Thyroid gland (tissue), 4 donors: ENCODE results near the gene LINC01488.

Experiments used
- POLR2A ChIP-seq, 2 donors: fragments of 450-650 bp; IDR thresholded peaks; one replicate each; pipeline ENCODE4 v1.6.1; 2017; ENCODE audit warnings: antibody characterized with exemption in 2 of 2, mild to moderate bottlenecking in 2 of 2, moderate library complexity in 1 of 2
- TF ChIP-seq, protein P1 (sequence below), 6 experiments: fragments of 200-600 bp in 3 of 6; fragments of 450-650 bp in 3 of 6; sonication (generic) in 3 of 6; IDR thresholded peaks; one replicate each; pipeline ENCODE4 v1.5.1; 2016 to 2019; ENCODE audit warnings: antibody characterized with exemption in 6 of 6, mild to moderate bottlenecking in 2 of 6, inconsistent platforms in 1 of 6, moderate library complexity in 1 of 6

DNA sequence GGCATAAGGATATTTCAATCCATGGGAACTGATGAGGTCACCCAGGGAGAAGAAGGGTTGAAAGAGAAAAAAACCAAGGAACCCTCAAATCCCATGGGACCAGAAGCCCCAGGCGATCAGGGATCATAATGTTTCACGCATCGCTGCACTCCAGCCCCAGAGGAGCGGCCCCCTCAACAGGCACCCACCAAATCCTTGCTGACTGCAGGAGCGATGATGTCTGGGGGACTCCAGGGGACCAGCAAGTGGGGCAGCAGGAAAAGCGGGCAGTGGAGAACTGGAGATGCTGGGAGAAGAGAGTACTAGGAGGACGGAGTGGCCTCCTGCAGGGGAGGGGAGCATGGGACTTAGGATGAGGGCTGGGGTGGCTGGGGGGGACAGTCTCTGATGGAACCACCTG lies 47.7 kb upstream of the LINC01488 start:
- TF ChIP-seq, protein P1, sequence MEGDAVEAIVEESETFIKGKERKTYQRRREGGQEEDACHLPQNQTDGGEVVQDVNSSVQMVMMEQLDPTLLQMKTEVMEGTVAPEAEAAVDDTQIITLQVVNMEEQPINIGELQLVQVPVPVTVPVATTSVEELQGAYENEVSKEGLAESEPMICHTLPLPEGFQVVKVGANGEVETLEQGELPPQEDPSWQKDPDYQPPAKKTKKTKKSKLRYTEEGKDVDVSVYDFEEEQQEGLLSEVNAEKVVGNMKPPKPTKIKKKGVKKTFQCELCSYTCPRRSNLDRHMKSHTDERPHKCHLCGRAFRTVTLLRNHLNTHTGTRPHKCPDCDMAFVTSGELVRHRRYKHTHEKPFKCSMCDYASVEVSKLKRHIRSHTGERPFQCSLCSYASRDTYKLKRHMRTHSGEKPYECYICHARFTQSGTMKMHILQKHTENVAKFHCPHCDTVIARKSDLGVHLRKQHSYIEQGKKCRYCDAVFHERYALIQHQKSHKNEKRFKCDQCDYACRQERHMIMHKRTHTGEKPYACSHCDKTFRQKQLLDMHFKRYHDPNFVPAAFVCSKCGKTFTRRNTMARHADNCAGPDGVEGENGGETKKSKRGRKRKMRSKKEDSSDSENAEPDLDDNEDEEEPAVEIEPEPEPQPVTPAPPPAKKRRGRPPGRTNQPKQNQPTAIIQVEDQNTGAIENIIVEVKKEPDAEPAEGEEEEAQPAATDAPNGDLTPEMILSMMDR (IDR thresholded peaks at IDR 0.05): no peak
- no peak for TF ChIP-seq POLR2A (IDR thresholded peaks at IDR 0.05)
